HL-60 (cell line): ENCODE data around the gene TPCN2.

ENCODE experiments used
- DNase-seq, 2 experiments: peaks; one replicate each; pipeline ENCODE4 v3.0.0-alpha.2; 2010 to 2020; ENCODE audit warnings: low read depth in 1 of 2, low spot score in 1 of 2
- H3K27ac ChIP-seq: fragments of 250-450 bp; sonication (Bioruptor Pico); replicated peaks from 2 replicates; pipeline ENCODE4 v1.5.1; 2020; ENCODE audit warnings: mild to moderate bottlenecking, moderate library complexity
- H3K27me3 ChIP-seq: fragments of 250-450 bp; sonication (Bioruptor Pico); 2 replicates; pipeline ENCODE4 v1.5.1; 2021; ENCODE audit warnings: mild to moderate bottlenecking, moderate library complexity; ENCODE audit not compliant: insufficient read depth, poor library complexity, severe bottlenecking
- H3K4me3 ChIP-seq: replicated peaks from 2 replicates; pipeline ENCODE4 v1.5.1; 2011; ENCODE audit warnings: mild to moderate bottlenecking, control low read depth, low read length; ENCODE audit not compliant: insufficient read depth
- CTCF ChIP-seq: IDR thresholded peaks from one replicate; pipeline ENCODE4 v1.5.1; 2011; ENCODE audit warnings: low read length, control low read depth, inconsistent platforms; ENCODE audit not compliant: insufficient read depth
- GABPA ChIP-seq: IDR thresholded peaks from 2 replicates; pipeline ENCODE4 v1.6.1; 2012; ENCODE audit warnings: low read depth
- POLR2AphosphoS5 ChIP-seq: IDR thresholded peaks from 2 replicates; pipeline ENCODE4 v1.6.1; 2012; ENCODE audit warnings: low read depth
- SPI1 ChIP-seq: IDR thresholded peaks from 2 replicates; pipeline ENCODE4 v1.6.1; 2012; ENCODE audit warnings: low read depth, mild to moderate bottlenecking, borderline replicate concordance
- TF ChIP-seq, protein P1 (sequence below): IDR thresholded peaks from 2 replicates; pipeline ENCODE4 v1.6.1; 2012; ENCODE audit warnings: low read depth; ENCODE audit not compliant: insufficient replicate concordance

Gene TPCN2

DNA sequence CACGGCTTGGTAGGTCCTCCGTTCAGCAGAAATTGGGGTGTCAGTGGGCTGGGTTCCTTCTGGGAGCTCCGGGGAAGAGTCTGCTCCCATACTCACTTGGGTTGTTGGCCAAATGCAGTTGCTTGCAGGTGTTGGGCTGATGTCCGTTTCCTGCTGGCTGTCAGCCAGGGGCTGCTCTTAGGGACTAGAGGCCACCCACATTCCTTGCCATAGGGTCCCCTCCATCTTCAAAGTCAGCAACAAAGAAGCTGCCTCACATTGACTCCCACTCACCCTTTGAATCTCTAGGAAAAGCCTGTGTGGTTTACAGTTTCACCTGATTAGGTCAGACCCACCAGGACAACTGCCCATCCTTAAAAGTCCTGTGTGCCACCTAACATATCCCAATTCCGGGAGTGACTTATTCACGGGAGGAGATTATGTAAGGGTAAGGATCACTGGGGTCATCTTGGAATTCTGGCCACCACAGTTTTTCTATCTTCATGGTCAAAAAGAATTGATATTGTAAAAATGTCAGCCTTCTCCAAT, 43.0 kb downstream of the TPCN2 start:
- Histone ChIP-seq H3K27ac (no peak overlapping the region), H3K27me3 (no peaks in the 10 kb centered on the region), H3K4me3 (no peak overlapping the region)
- TF ChIP-seq SPI1 (no peak), POLR2AphosphoS5 (no peak), GABPA (no peak), CTCF (no peak)
- TF ChIP-seq, protein P1, sequence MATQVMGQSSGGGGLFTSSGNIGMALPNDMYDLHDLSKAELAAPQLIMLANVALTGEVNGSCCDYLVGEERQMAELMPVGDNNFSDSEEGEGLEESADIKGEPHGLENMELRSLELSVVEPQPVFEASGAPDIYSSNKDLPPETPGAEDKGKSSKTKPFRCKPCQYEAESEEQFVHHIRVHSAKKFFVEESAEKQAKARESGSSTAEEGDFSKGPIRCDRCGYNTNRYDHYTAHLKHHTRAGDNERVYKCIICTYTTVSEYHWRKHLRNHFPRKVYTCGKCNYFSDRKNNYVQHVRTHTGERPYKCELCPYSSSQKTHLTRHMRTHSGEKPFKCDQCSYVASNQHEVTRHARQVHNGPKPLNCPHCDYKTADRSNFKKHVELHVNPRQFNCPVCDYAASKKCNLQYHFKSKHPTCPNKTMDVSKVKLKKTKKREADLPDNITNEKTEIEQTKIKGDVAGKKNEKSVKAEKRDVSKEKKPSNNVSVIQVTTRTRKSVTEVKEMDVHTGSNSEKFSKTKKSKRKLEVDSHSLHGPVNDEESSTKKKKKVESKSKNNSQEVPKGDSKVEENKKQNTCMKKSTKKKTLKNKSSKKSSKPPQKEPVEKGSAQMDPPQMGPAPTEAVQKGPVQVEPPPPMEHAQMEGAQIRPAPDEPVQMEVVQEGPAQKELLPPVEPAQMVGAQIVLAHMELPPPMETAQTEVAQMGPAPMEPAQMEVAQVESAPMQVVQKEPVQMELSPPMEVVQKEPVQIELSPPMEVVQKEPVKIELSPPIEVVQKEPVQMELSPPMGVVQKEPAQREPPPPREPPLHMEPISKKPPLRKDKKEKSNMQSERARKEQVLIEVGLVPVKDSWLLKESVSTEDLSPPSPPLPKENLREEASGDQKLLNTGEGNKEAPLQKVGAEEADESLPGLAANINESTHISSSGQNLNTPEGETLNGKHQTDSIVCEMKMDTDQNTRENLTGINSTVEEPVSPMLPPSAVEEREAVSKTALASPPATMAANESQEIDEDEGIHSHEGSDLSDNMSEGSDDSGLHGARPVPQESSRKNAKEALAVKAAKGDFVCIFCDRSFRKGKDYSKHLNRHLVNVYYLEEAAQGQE, result no peak
- no peak for DNase-seq

- H3K27me3 ChIP-seq, result no peaks in the 10 kb centered on the region
- no peak for DNase-seq
- no peak for TF ChIP-seq SPI1
- TF ChIP-seq POLR2AphosphoS5, result no peak
- no peak overlapping the region for H3K27ac ChIP-seq
- no peak overlapping the region for H3K4me3 ChIP-seq
Observed at GRCh38 chr11:69092263-69092662, 43.5 kb downstream of the TPCN2 start.

GRCh38 chr11:69093106-69093505, 44.4 kb downstream of the TPCN2 start:
- TF ChIP-seq, protein P1, result no peak
- TF ChIP-seq POLR2AphosphoS5, result no peak
- no peak for TF ChIP-seq CTCF
- no peak for TF ChIP-seq SPI1
- TF ChIP-seq GABPA, result no peak
- Histone ChIP-seq H3K27me3 (no peaks in the 10 kb centered on the region), H3K4me3 (no peak overlapping the region), H3K27ac (no peak overlapping the region)
- DNase-seq, result no peak

GRCh38 chr11:69094111-69094914, 45.6 kb downstream of the TPCN2 start:
- Histone ChIP-seq H3K27me3 (no peaks in the 10 kb centered on the region), H3K4me3 (no peak overlapping the region), H3K27ac (no peak overlapping the region)
- no peak for TF ChIP-seq POLR2AphosphoS5
- TF ChIP-seq CTCF, result no peak
- TF ChIP-seq, protein P1, result no peak
- TF ChIP-seq GABPA, result no peak
- TF ChIP-seq SPI1, result no peak
- DNase-seq, result no peak
